ENCODE measurements around the gene MAML3. TPM values are rescaled to one million over a fixed set of nuclear protein-coding genes. Genes with fewer than 3 reads are reported as not detected.

The MAML3 gene
- total RNA-seq, 2 donors from 2014 or later, result 29.2 to 32.2 TPM

- Histone ChIP-seq H3K9ac (ENCODE audit: extremely low read depth, low read length, poor library complexity, severe bottlenecking) (peak overlapping the region; percentile 17), H3K27me3 (ENCODE audit: control insufficient read depth, insufficient read depth, low read length, poor library complexity, severe bottlenecking) (no peaks in the 10 kb centered on the region), H3K4me3 (ENCODE audit: low read length) (peak overlapping the region; percentile 64), H3K36me3 (ENCODE audit: control insufficient read depth, insufficient read depth, low read length) (peaks cover under 1% of the 10 kb centered on the region), H3K9me3 (ENCODE audit: control insufficient read depth, low read length) (no peaks in the 10 kb centered on the region), H3K4me1 (ENCODE audit: control insufficient read depth, insufficient read depth, low read length) (peaks cover 31% of the 10 kb centered on the region), H3K27ac (ENCODE audit: low read depth, low read length) (no peak overlapping the region)
- Mint-ChIP-seq H3K9me3 (no peaks in the 10 kb centered on the region), H3K4me3 (peak overlapping the region; percentile 33), H3K27ac (peak overlapping the region; percentile 67), H3K36me3 (ENCODE audit: low read depth) (no peaks in the 10 kb centered on the region), H3K4me1 (peaks cover 80% of the 10 kb centered on the region), H3K27me3 (ENCODE audit: insufficient read depth) (no peaks in the 10 kb centered on the region)
- DNase-seq, result no peak
- TF ChIP-seq CTCF (conservative IDR thresholded peaks at IDR 0.05), result no peak
Measured at GRCh38 chr4:140091305-140091704, 62.7 kb downstream of the MAML3 start.

- H3K27me3 Mint-ChIP-seq (ENCODE audit: insufficient read depth), result no peaks in the 10 kb centered on the region
- H3K36me3 Mint-ChIP-seq (ENCODE audit: low read depth), result no peaks in the 10 kb centered on the region
- H3K9me3 Mint-ChIP-seq, result no peaks in the 10 kb centered on the region
- 58% methylated on average over 5 of the region's 5 CpGs for WGBS, 2 experiments (ENCODE audit: insufficient coverage in 1 of 2, insufficient read length in 1 of 2)
- DNase-seq, result no peak
- peak overlapping the region; percentile 74 for H3K27ac Mint-ChIP-seq
- Histone ChIP-seq H3K27me3 (ENCODE audit: control insufficient read depth, insufficient read depth, low read length, poor library complexity, severe bottlenecking) (no peaks in the 10 kb centered on the region), H3K4me1 (ENCODE audit: control insufficient read depth, insufficient read depth, low read length) (peaks cover 39% of the 10 kb centered on the region), H3K36me3 (ENCODE audit: control insufficient read depth, insufficient read depth, low read length) (peaks cover 7% of the 10 kb centered on the region), H3K9ac (ENCODE audit: extremely low read depth, low read length, poor library complexity, severe bottlenecking) (peak overlapping the region; percentile 42), H3K4me3 (ENCODE audit: low read length) (peak overlapping the region; percentile 64), H3K27ac (ENCODE audit: low read depth, low read length) (no peak overlapping the region), H3K9me3 (ENCODE audit: control insufficient read depth, low read length) (no peaks in the 10 kb centered on the region)
- no peak overlapping the region for H3K4me3 Mint-ChIP-seq
- H3K4me1 Mint-ChIP-seq, result peaks cover 80% of the 10 kb centered on the region
- no peak for TF ChIP-seq CTCF (conservative IDR thresholded peaks at IDR 0.05)
Measured at GRCh38 chr4:140090215-140090731, 63.7 kb downstream of the MAML3 start.

- peaks cover 35% of the 10 kb centered on the region for H3K4me1 ChIP-seq (ENCODE audit: control insufficient read depth, insufficient read depth, low read length)
- no peaks in the 10 kb centered on the region for H3K27me3 ChIP-seq (ENCODE audit: control insufficient read depth, insufficient read depth, low read length, poor library complexity, severe bottlenecking)
- no peak overlapping the region for H3K4me3 Mint-ChIP-seq
- peak overlapping the region; percentile 42 for H3K9ac ChIP-seq (ENCODE audit: extremely low read depth, low read length, poor library complexity, severe bottlenecking)
- H3K36me3 Mint-ChIP-seq (ENCODE audit: low read depth), result no peaks in the 10 kb centered on the region
- no peaks in the 10 kb centered on the region for H3K27me3 Mint-ChIP-seq (ENCODE audit: insufficient read depth)
- no peaks in the 10 kb centered on the region for H3K9me3 ChIP-seq (ENCODE audit: control insufficient read depth, low read length)
- no peak for TF ChIP-seq CTCF (conservative IDR thresholded peaks at IDR 0.05)
- DNase-seq, result no peak
- no peak overlapping the region for H3K27ac ChIP-seq (ENCODE audit: low read depth, low read length)
- no peaks in the 10 kb centered on the region for H3K9me3 Mint-ChIP-seq
- H3K36me3 ChIP-seq (ENCODE audit: control insufficient read depth, insufficient read depth, low read length), result peaks cover 7% of the 10 kb centered on the region
- H3K27ac Mint-ChIP-seq, result peak overlapping the region; percentile 50
- H3K4me3 ChIP-seq (ENCODE audit: low read length), result no peak overlapping the region
- H3K4me1 Mint-ChIP-seq, result peaks cover 79% of the 10 kb centered on the region
Measured at GRCh38 chr4:140089216-140089615, 64.8 kb downstream of the MAML3 start.
